Effector memory CD4-positive, alpha-beta T cell (primary cell): Measurements from ENCODE around the gene GRAPL.
"Not testable (repeated sequence)": the region's sequence is repeated elsewhere in the genome, so short reads cannot be mapped to it uniquely, and the experiment has no call there.

Experiments used
- DNase-seq, 3 donors: peaks; one replicate each; pipeline ENCODE4 v3.0.0-alpha.2; 2020
- H3K27ac ChIP-seq: 2 replicates; pipeline ENCODE4 v1.7.0; 2013; ENCODE audit warnings: mild to moderate bottlenecking, low read length, moderate library complexity; ENCODE audit not compliant: insufficient read depth, poor library complexity, severe bottlenecking
- H3K27me3 ChIP-seq: replicated peaks from 2 replicates; pipeline ENCODE4 v1.7.0; 2013; ENCODE audit warnings: mild to moderate bottlenecking, low read length; ENCODE audit not compliant: insufficient read depth, control insufficient read depth, poor library complexity, severe bottlenecking
- H3K36me3 ChIP-seq: 2 replicates; pipeline ENCODE4 v1.7.0; 2013; ENCODE audit warnings: mild to moderate bottlenecking, low read length, moderate library complexity; ENCODE audit not compliant: control insufficient read depth, insufficient read depth
- H3K4me1 ChIP-seq: 2 replicates; pipeline ENCODE4 v1.7.0; 2013; ENCODE audit warnings: low read length, mild to moderate bottlenecking; ENCODE audit not compliant: control insufficient read depth, insufficient read depth, poor library complexity, severe bottlenecking
- H3K4me3 ChIP-seq: 2 replicates; pipeline ENCODE4 v1.7.0; 2013; ENCODE audit warnings: low read length, low read depth, mild to moderate bottlenecking; ENCODE audit not compliant: insufficient read depth, poor library complexity, severe bottlenecking
- H3K9me3 ChIP-seq: 2 replicates; pipeline ENCODE4 v1.7.0; 2013; ENCODE audit warnings: mild to moderate bottlenecking, low read length, moderate library complexity; ENCODE audit not compliant: control insufficient read depth

Gene GRAPL

GRCh38 chr17:19111801-19112458 is 15.5 kb upstream of the GRAPL start:
- not testable (repeated sequence) for H3K9me3 ChIP-seq, H3K4me1 ChIP-seq, H3K36me3 ChIP-seq, H3K27me3 ChIP-seq
- Histone ChIP-seq H3K4me3 (peak overlapping the region; percentile 32), H3K27ac (peak overlapping the region; percentile 32)
- DNase-seq, result peak; percentile 4 to 22 (median 15)

GRCh38 chr17:19112459-19112826 is 14.9 kb upstream of the GRAPL start:
- not testable (repeated sequence) for H3K36me3 ChIP-seq, H3K27me3 ChIP-seq, H3K4me1 ChIP-seq, H3K4me3 ChIP-seq, H3K27ac ChIP-seq, H3K9me3 ChIP-seq
- peak in 1 of 3 donors; percentile 1 for DNase-seq

GRCh38 chr17:19118695-19119094 is 8.7 kb upstream of the GRAPL start:
- not testable (repeated sequence) for H3K4me1 ChIP-seq, H3K4me3 ChIP-seq, DNase-seq, H3K36me3 ChIP-seq, H3K9me3 ChIP-seq, H3K27ac ChIP-seq, H3K27me3 ChIP-seq

GRCh38 chr17:19125289-19125688 is 2.1 kb upstream of the GRAPL start:
- not testable (repeated sequence) for H3K4me1 ChIP-seq, H3K27ac ChIP-seq, DNase-seq, H3K9me3 ChIP-seq, H3K4me3 ChIP-seq, H3K36me3 ChIP-seq, H3K27me3 ChIP-seq

- not testable (repeated sequence) for H3K27ac ChIP-seq
Observed at GRCh38 chr17:19129500-19129899, 2.1 kb downstream of the GRAPL start.

GRCh38 chr17:19131108-19131507 is 3.7 kb downstream of the GRAPL start:
- H3K36me3 ChIP-seq, H3K4me3 ChIP-seq, H3K27ac ChIP-seq, DNase-seq, H3K9me3 ChIP-seq, H3K4me1 ChIP-seq, H3K27me3 ChIP-seq: not testable (repeated sequence)

More at GRCh38 chr17:19129500-19129899, 2.1 kb downstream of the GRAPL start:
- not testable (repeated sequence) for H3K4me1 ChIP-seq, H3K9me3 ChIP-seq, H3K27me3 ChIP-seq, H3K4me3 ChIP-seq, H3K36me3 ChIP-seq, DNase-seq

- not testable (repeated sequence) for H3K27me3 ChIP-seq, DNase-seq, H3K36me3 ChIP-seq, H3K4me1 ChIP-seq, H3K4me3 ChIP-seq, H3K9me3 ChIP-seq, H3K27ac ChIP-seq
Observed at GRCh38 chr17:19131772-19132171, 4.4 kb downstream of the GRAPL start.

- not testable (repeated sequence) for H3K4me3 ChIP-seq, H3K36me3 ChIP-seq, H3K4me1 ChIP-seq, H3K27me3 ChIP-seq, H3K9me3 ChIP-seq, DNase-seq, H3K27ac ChIP-seq
Observed at GRCh38 chr17:19133793-19134192, 6.4 kb downstream of the GRAPL start.

- not testable (repeated sequence) for DNase-seq, H3K36me3 ChIP-seq, H3K9me3 ChIP-seq, H3K4me3 ChIP-seq, H3K27me3 ChIP-seq, H3K4me1 ChIP-seq, H3K27ac ChIP-seq
Observed at GRCh38 chr17:19135391-19135790, 8.0 kb downstream of the GRAPL start.

GRCh38 chr17:19136138-19136537 is 8.7 kb downstream of the GRAPL start:
- not testable (repeated sequence) for H3K4me3 ChIP-seq, H3K9me3 ChIP-seq, H3K36me3 ChIP-seq, H3K4me1 ChIP-seq, H3K27me3 ChIP-seq, DNase-seq, H3K27ac ChIP-seq

GRCh38 chr17:19136605-19137004 is 9.2 kb downstream of the GRAPL start:
- not testable (repeated sequence) for DNase-seq

More at GRCh38 chr17:19136605-19137004, 9.2 kb downstream of the GRAPL start:
- H3K36me3 ChIP-seq, H3K27ac ChIP-seq, H3K4me3 ChIP-seq, H3K9me3 ChIP-seq, H3K27me3 ChIP-seq, H3K4me1 ChIP-seq: not testable (repeated sequence)
